Endothelial cell (in vitro differentiated cells): ENCODE measurements around the gene PRELID3B. TPM values are rescaled to one million over a fixed set of nuclear protein-coding genes. Genes with fewer than 3 reads are reported as not detected.

Experiments used
- DNase-seq: peaks from one replicate; pipeline ENCODE4 v3.0.0; 2021; ENCODE audit warnings: low spot score
- H3K27ac Mint-ChIP-seq: one replicate; pipeline ENCODE4 v1.8.0; 2021; ENCODE audit warnings: mixed read lengths, inconsistent platforms; ENCODE audit not compliant: unreplicated experiment
- H3K27me3 Mint-ChIP-seq: one replicate; pipeline ENCODE4 v1.8.0; 2021; ENCODE audit warnings: mild to moderate bottlenecking, moderate library complexity, mixed read lengths, inconsistent platforms; ENCODE audit not compliant: unreplicated experiment
- H3K36me3 Mint-ChIP-seq: one replicate; pipeline ENCODE4 v1.8.0; 2021; ENCODE audit warnings: mild to moderate bottlenecking, low read depth, mixed read lengths, inconsistent platforms; ENCODE audit not compliant: unreplicated experiment
- H3K4me1 Mint-ChIP-seq: one replicate; pipeline ENCODE4 v1.8.0; 2021; ENCODE audit warnings: mild to moderate bottlenecking, mixed read lengths, inconsistent platforms; ENCODE audit not compliant: unreplicated experiment
- H3K4me3 Mint-ChIP-seq: one replicate; pipeline ENCODE4 v1.8.0; 2021; ENCODE audit warnings: mild to moderate bottlenecking, mixed read lengths, inconsistent platforms; ENCODE audit not compliant: unreplicated experiment
- H3K9me3 Mint-ChIP-seq: one replicate; pipeline ENCODE4 v1.8.0; 2021; ENCODE audit warnings: mixed read lengths, inconsistent platforms; ENCODE audit not compliant: unreplicated experiment
- total RNA-seq: library from RNA; stranded (reverse); fragmentation: NEBNext Ultra II Directional; extraction: Animal tissue kit (Norgen Biotek cat#: 25700); gene quantifications from one replicate; pipeline ENCODE4 v1.2.1, GENCODE V29; 2021; ENCODE audit not compliant: unreplicated experiment
- TF ChIP-seq, protein P1 (sequence below): fragments of 200-600 bp; sonication (generic); IDR thresholded peaks from one replicate; pipeline ENCODE4 v1.5.0; 2021; ENCODE audit warnings: antibody characterized with exemption; ENCODE audit not compliant: unreplicated experiment

Gene PRELID3B
- total RNA-seq, 1 donor from 2014 or later: 40.2 TPM

DNA sequence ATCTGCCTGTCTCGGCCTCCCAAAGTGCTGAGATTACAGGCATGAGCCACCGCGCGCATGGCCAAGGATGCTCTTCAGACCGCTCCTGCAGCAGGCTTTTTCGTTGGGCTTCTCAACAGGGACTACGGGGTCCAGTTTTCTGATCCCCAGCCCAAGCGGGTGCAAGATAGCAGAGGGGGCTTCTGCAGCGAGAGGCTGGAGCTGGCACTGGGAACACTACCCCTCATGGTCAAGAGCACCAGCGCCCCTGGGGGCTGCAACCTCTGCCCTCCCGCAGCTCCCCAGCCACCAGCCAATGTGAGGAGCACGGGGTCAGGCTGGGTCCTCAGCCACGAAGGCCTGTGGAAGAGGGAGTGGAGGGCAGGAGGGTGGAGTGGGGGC lies 41.5 kb downstream of the PRELID3B start:
- DNase-seq: no peak
- Mint-ChIP-seq H3K4me1 (peaks cover 26% of the 10 kb centered on the region), H3K4me3 (no peak overlapping the region), H3K27me3 (peaks cover 10% of the 10 kb centered on the region), H3K27ac (no peak overlapping the region), H3K36me3 (peaks cover 37% of the 10 kb centered on the region), H3K9me3 (no peaks in the 10 kb centered on the region)
- TF ChIP-seq, protein P1, sequence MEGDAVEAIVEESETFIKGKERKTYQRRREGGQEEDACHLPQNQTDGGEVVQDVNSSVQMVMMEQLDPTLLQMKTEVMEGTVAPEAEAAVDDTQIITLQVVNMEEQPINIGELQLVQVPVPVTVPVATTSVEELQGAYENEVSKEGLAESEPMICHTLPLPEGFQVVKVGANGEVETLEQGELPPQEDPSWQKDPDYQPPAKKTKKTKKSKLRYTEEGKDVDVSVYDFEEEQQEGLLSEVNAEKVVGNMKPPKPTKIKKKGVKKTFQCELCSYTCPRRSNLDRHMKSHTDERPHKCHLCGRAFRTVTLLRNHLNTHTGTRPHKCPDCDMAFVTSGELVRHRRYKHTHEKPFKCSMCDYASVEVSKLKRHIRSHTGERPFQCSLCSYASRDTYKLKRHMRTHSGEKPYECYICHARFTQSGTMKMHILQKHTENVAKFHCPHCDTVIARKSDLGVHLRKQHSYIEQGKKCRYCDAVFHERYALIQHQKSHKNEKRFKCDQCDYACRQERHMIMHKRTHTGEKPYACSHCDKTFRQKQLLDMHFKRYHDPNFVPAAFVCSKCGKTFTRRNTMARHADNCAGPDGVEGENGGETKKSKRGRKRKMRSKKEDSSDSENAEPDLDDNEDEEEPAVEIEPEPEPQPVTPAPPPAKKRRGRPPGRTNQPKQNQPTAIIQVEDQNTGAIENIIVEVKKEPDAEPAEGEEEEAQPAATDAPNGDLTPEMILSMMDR: no peak

DNA sequence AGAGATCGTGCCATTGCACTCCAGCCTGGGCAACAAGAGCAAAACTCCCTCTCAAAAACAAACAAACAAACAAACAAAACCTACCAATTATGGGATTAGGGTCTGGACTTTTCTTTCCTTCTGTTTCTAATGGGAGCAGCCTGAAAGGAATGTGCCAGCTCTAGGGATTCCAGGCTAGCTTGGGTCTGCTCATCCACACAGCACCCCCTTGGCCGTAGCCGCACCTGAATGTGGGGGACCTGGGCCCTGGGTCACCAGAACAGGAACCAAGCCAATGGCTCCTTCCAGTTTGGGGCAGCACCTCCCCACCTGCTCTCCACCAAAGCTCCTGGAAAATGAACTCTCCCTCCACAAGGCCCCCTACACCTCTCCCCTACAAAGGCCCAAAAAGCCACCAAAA lies 42.3 kb downstream of the PRELID3B start:
- no peak for DNase-seq
- Mint-ChIP-seq H3K36me3 (peaks cover 45% of the 10 kb centered on the region), H3K27ac (no peak overlapping the region), H3K9me3 (no peaks in the 10 kb centered on the region), H3K4me1 (peaks cover 21% of the 10 kb centered on the region), H3K27me3 (peaks cover 8% of the 10 kb centered on the region), H3K4me3 (no peak overlapping the region)
- TF ChIP-seq, protein P1: no peak

DNA sequence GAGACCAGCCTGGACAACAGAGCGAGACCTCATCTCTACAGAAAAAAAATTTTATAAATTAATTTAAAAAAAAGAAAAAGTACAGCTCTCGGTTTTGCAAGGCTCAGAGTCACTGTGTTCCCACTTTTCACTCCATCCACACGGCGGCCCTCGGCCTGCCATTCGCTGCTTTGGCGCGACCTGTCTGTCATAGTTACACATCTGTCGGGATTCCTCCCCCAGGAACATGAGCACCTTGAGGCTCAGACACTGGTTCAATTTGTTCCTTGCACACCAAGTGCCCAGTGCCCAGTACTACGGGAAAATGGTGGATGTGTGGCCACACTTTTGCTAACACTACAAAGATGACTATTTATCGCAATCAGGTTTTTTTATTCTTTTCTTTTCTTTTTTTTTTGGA lies 43.9 kb downstream of the PRELID3B start:
- H3K36me3 Mint-ChIP-seq: peaks cover 45% of the 10 kb centered on the region
- no peaks in the 10 kb centered on the region for H3K9me3 Mint-ChIP-seq
- TF ChIP-seq, protein P1: no peak
- no peak for DNase-seq
- peak overlapping the region; percentile 31 for H3K4me3 Mint-ChIP-seq
- H3K27ac Mint-ChIP-seq: no peak overlapping the region
- H3K27me3 Mint-ChIP-seq: peaks cover 4% of the 10 kb centered on the region
- H3K4me1 Mint-ChIP-seq: peaks cover 6% of the 10 kb centered on the region

DNA sequence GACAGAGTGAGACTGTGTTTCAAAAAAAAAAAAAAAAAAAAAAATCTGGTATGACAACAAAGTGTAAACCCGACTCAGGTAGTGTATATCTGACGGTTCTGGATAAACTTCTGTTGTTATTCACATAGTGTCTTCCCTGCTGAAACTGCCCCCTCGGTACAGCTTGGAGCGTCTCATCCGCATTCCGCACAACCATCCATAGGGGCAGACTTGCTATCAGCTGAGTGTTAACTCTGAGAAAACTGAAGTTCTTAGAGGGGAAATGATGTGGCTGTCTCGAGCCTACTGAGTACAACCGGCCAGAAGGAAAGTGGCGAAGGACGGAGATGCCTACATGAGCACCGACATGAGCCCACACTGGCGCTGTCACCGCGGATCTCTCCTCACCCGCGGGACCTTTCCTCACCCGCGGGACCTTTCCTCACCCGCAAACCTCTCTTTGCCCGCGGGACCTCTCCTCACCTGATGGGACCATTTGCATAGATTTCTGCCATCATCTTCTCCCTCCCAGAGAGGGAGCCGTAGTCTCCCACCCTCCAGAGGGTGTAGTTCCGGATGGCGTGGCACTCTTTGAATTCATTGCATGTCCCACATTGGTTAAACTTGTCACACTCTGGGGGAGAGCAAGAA lies 45.3 kb downstream of the PRELID3B start:
- H3K27me3 Mint-ChIP-seq: peaks cover 4% of the 10 kb centered on the region
- TF ChIP-seq, protein P1: no peak
- peak overlapping the region; percentile 61 for H3K27ac Mint-ChIP-seq
- H3K36me3 Mint-ChIP-seq: peaks cover 42% of the 10 kb centered on the region
- no peak for DNase-seq
- no peaks in the 10 kb centered on the region for H3K4me1 Mint-ChIP-seq
- peak overlapping the region; percentile 34 for H3K4me3 Mint-ChIP-seq
- H3K9me3 Mint-ChIP-seq: no peaks in the 10 kb centered on the region

DNA sequence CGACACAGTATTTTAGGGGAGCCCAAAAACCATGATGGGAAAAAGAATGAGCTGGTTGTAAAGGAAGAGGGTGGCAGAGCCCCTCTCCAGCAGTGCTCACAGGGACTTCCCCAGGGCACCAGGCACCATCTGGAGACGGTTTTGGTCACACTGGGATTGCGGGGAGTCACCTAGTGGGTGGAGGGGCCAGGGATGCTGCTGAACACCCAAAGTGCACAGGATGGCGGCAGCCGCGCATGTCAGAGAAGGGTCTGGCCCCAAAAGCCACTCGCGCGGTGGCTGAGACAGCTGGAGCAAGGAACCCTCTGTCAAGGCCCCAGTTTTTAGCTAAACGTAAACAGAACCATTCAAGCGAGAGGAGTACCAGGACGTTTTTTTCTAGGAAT lies 46.4 kb downstream of the PRELID3B start:
- H3K4me1 Mint-ChIP-seq: no peaks in the 10 kb centered on the region
- H3K27me3 Mint-ChIP-seq: peaks cover 2% of the 10 kb centered on the region
- peak overlapping the region; percentile 64 for H3K27ac Mint-ChIP-seq
- H3K36me3 Mint-ChIP-seq: peaks cover 43% of the 10 kb centered on the region
- TF ChIP-seq, protein P1: no peak
- H3K9me3 Mint-ChIP-seq: no peaks in the 10 kb centered on the region
- DNase-seq: no peak
- H3K4me3 Mint-ChIP-seq: no peak overlapping the region
